Transverse colon (tissue), 4 donors: ENCODE results near the gene LMBR1.

Experiments
- CTCF ChIP-seq, 5 experiments: fragments of 200-600 bp in 3 of 5; fragments of 450-650 bp in 2 of 5; sonication (generic) in 3 of 5; IDR thresholded peaks; 1 replicate in 2 of 5; 2 replicates in 3 of 5; pipeline ENCODE4 v1.5.1; 2016 to 2017; ENCODE audit warnings: antibody characterized with exemption in 5 of 5, inconsistent platforms in 3 of 5, mild to moderate bottlenecking in 2 of 5, moderate library complexity in 1 of 5
- POLR2A ChIP-seq: fragments of 450-650 bp; IDR thresholded peaks from one replicate; pipeline ENCODE4 v1.6.1; 2016; ENCODE audit warnings: antibody characterized with exemption, mild to moderate bottlenecking, moderate library complexity
- POLR2AphosphoS5 ChIP-seq, 3 donors: sonication (generic); formaldehyde crosslinking; IDR thresholded peaks; one replicate each; pipeline ENCODE4 v1.6.1; 2016; ENCODE audit warnings: antibody characterized with exemption in 3 of 3

- no peak for TF ChIP-seq POLR2AphosphoS5 (IDR thresholded peaks at IDR 0.05)
- TF ChIP-seq POLR2A, result no peak
- no peak for TF ChIP-seq CTCF (IDR thresholded peaks at IDR 0.05)
These were observed 27.5 kb downstream of the LMBR1 start for GRCh38 chr7:156865493-156865892.
